DMS 273 treated with DMSO at 0.1 percent for 48 hours (cell line): ENCODE results near the gene HK2.
"Not testable (repeated sequence)": the region's sequence is repeated elsewhere in the genome, so short reads cannot be mapped to it uniquely, and the experiment has no call there.

Source experiments
- DNase-seq: peaks from one replicate; lab custom pipeline; 2025; lab: John Stamatoyannopoulos, UW

Gene HK2

DNA sequence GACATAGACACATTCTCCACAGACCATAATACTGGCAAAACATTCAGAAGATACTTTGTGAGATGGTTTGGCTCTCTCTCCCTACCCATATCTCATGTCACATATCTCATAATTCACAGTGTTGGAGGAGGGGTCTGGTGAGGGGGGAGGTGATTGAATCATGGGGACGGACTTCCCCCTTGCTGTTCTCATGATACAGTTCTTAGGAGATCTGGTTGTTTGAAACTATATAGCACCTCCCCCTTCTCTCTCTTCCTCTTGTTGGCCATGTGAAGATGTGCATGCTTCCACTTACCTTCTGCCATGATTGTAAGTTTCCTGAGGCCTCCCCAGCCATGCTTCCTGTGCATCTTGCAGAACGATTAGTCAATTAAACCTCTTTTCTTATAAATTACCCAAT is 61.1 kb downstream of the HK2 start:
- DNase-seq, result no peak

DNA sequence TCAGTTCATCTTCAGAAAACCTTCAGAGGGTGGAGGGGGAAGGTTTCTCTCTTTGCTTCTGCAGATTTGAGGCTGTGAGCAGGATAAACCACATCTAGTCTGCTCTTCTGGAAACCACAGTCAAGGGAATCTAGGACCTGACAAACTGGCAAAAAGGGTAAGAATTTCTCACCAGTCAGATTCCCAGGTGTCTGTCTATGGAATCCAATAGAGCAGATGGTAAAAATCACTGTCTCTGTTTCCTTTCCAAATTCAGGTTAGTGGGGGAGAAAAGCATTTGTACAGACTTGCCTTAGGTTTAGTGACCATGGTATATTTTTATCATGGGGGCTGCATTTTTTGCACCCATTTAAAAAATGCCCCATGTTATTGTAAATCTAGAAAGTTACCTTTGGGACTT is 62.3 kb downstream of the HK2 start:
- no peak for DNase-seq

DNA sequence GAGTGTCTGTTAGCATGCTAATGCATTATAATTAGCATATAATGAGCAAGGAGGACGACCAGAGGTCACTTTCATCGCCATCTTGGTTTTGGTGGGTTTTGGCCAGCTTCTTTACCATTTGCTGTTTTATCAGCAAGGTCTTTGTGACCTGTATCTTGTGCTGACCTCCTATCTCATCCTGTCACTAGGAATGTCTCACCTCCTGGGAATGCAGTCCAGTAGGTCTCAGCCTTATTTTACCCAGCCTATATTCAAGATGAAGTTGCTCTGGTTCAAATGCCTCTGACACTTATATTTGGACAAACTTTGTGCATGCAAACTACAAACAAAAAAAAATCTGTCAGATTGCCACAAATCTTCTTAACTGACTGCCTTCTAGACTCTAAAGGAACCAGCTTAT is 66.3 kb downstream of the HK2 start:
- DNase-seq, result not testable (repeated sequence)

DNA sequence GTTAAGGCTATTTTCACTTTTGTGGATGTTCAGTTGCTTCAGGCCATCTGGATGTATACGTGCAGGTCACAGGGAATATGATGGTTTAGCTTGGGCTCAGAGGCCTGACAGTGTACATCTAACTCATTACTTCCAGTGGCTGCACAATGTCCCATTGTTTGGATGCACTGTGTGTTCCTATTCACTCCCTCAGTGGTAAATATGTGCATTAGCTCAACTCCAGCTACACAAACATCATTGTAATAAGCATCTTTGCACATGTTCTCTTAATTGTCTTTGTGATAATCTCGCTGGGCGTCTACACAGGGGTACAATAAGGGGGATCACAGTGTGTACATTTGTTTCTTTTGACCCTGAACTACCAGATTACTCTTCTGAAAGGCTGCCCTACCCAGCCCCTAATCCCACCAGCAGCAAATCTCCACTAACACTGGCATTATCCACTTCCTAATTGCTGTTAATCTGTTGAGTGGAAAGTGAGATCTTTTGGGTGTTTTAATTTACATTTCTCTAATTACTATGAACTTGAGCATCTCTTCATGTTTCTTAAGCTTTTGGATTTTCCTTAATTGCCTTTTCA is 68.4 kb downstream of the HK2 start:
- no peak for DNase-seq

DNA sequence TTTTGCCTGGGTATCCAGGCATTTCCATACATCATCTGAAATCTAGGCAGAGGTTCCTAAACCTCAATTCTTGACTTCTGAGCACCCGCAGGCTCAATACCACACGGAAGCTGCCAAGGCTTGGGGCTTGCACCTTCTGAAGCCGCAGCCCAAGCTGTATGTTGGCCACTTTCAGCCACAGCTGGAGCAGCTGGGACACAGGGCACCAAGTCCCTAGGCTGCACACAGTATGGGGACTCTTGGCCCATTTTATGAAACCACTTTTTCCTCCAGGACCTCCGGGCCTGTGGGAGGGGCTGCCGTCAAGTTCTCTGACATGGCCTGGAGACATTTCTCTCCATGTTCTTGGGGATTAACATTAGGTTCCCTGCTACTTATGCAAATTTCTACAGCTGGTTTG is 72.5 kb downstream of the HK2 start:
- no peak for DNase-seq

DNA sequence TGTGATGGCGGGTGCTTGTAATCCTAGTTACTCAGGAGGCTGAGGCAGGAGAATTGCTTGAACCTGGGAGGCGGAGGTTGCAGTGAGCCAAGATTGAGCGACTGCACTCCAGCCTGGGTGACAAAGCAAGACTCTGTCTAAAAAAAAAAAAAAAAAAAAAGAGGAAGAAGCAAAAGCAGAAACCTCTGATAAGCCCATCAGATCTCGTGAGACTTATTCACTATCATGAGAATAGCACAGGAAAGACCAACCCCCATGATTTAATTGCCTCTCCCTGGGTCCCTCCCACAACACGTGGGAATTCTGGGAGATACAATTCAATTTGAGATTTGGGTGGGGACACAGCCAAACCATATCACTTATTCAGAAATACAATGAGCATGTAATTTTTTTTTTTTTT is 73.6 kb downstream of the HK2 start:
- DNase-seq, result not testable (repeated sequence)

DNA sequence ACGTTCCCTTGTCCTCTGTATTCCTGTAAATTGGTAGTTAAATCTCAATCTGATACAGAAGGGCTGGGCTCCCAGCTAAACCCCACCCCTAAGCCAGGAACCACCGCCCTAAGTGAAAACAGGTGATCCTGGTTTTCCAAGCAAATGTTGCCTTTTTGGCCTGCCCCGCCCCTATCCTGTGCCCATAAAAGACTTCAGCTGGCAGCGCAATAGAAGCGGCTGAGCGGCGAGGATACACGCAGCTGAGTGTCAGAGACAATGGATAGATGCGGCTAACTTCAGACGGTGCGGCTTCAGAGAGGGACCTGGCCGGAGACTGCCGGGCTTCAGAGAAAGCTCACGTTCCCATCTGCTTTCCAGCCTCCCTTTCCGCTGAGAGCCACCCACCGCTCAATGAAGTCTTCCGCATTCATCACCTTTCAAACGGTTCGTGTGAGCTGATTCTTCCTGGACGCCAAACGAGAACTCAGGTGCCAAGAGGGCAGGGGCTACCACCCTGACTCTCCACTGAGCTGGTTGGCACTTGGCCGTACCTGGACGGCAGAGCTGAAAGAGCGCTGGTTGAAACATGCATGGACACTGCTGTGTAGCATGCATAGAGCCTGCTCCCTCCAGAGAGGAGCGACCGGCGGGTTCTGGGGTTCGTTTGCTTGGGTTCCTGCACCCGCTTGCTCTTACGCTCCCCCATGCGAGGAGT is 75.0 kb downstream of the HK2 start:
- DNase-seq, result no peak

DNA sequence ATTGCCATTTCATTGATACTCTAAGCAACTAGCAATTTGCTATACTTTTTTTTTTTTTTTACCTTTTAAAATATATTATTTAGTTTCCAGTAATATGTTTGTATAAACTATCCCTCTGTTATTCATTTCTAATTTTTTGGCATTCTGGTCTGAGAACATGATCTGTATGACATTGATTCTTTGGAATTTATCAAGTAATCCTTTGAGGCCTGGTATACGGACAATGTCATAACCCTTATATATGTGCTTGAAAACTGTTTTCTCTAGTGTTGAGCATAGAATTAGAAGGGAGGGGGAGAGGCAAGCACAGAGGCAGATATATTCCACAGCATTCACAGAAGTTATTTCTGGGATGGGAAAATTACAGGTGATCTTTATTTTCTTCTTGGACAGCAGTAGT is 76.3 kb downstream of the HK2 start:
- no peak for DNase-seq

DNA sequence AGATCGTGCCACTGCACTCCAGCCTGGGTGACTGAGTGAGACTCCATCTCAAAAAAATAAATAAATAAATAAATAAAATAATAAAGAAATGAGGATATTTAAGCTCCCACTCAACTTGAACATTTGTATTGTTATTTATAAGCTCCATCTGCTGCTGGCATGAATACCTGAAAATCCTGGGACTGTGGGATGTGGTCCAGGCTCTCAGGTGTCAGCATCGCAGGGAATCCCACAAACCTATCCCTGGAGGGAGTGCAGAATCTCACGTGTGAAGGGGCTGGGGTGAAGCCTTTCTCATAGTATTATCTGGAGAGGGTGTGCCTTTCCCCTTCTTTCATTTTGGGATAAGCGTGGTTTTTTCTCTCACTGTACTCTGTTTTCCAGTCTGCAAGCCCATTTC is 77.1 kb downstream of the HK2 start:
- no peak for DNase-seq

DNA sequence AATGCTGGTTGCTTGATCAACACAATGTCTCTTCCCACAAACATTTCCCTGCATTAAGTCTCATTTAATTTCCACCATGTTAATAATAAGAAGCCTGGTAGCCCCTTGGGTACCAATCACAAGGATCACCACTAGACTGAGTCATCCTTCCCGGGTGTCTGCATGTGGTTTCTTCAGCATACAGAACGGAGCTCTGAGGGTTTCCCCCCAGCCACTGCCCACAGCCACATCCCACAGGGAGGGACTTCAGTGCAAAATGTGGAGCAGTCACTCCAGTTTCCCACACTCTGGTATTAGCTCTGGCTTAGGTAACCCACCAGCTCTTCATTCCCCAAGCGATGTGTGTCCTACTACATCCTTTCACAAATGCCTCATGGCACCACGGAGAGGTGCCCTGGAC is 81.8 kb downstream of the HK2 start:
- no peak for DNase-seq

DNA sequence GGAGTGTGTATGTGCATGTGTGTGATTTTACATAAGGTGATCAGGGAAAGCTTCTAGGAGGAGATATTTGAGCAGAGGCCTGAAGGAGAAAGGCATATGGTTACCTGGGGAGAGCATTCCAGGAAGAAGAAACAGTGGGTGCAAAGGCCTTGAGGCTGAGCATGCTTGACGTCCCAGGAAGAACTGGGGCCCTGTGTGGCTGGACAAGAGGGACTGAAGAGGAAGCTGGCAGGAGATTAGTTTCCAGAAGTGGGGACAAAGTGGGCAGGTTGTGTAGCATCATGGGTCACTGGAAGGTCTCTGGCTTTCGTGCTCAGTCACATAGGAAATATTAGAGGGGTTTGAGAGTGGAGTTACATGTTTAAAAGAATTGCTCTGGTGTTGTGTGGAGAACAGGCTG is 82.5 kb downstream of the HK2 start:
- DNase-seq, result no peak

DNA sequence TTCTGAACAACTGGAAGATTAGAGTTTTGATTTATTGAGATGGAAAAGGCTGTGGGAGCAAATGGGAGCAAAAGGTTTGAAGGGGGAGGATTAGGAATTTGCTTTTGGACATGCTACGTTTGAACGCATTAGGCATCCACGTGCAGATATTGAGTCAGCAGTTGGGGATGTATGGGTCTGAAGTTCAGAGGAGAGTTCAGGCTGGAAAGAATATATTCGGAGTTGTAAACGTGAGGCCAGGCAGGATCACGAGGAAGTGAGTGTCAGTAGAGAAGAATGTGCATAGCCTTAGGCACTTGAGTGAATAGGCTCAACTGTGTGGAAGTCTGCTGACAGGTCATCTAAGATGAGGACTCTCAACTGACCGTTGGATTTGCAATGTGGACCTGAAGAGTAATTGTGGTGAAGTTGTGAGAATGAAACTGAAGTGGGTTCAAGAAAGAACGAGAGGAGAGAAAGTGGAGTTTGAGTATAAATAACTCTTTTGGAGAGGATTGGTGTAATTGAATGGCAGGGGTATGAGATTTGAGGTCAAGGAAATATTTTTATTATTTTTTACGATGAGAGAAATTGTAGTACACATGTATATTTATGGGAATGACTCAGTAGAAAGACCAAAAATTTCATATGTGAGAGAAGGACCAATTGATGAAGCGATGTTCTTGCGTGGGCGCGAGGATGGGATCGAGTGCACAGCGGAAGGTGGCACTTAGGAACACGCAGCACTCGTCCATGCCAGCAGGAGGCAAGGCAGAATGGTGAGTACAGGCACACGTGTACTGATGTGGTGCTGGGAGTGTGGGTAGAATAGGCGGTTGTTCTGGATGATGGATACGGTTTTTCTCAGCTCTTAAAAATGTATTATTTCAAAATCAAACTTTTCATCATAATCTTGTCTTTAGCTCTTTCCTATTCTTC is 84.0 kb downstream of the HK2 start:
- DNase-seq, result no peak

DNA sequence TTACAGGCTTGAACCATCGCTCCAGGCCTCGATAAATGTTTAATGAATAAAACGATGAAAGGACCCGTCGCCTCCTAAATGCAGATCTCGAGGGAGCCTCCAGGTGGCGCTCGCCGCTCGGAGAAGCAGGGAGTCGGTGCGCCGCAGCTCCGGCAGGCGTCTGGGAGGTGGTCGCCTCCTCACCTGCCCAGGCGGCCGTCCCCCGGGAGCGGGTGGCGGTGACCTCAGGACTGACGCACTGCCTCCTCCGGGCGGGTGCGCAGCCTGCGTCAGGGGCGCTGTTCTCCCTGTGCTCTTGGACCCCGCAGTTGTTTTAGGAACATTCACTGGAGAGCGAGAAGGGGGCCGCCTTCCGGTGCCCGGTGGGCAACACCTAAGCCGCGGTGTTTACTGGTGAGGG is 85.9 kb downstream of the HK2 start:
- no peak for DNase-seq

DNA sequence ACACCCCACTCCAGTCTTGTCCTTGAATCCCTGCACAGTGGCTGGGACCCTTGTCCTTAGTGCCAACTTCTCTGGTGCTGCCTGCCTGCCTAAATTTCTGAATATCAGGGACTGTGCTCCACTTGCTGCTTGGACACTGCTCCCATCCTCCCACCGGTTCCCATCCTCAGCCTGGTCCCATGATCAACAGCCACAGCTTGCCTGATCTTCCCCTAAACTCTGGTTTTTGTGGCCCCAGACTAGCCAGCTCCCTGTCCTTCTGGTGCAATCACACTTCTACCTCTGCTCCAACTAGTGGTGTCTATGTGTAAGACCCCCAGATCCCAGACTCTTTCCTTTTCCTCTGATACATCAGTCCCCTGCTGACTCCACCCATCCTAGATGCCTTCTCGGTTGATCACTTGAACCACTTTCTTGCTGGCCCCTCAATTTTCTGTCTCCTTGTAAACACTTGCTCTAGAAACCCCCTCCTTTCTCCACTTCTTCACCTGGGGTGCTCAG is 87.4 kb downstream of the HK2 start:
- DNase-seq, result no peak

DNA sequence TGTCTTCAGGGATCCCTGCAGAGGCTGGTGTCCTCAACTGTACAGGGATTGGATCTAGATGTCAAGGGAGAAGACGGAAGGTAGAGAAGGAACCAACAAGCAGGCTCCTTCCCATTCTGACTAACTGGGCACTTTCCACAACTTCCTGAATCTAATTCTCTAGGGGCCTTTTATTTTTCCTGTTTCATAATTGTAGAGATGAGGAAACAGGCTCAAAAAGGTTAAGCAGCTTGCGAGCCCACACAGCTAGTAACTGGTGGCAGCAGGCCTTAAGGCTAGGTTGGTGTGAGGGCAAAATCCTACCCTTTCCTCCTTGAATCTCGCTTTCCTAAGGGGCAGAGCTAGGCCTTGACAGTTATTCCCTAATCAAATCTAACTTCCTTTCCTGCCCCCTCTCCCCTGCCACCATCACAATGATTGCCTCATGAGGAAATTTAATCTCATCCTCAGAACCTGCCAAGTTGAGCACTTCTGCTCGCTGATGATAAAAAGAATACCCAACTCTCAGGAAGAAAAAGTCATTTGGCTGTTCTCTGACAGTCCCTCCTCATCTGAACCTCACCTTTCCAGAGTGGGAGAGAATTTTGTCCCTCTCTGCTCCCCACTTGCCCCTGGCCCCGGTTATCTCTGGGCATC is 88.8 kb downstream of the HK2 start:
- no peak for DNase-seq

DNA sequence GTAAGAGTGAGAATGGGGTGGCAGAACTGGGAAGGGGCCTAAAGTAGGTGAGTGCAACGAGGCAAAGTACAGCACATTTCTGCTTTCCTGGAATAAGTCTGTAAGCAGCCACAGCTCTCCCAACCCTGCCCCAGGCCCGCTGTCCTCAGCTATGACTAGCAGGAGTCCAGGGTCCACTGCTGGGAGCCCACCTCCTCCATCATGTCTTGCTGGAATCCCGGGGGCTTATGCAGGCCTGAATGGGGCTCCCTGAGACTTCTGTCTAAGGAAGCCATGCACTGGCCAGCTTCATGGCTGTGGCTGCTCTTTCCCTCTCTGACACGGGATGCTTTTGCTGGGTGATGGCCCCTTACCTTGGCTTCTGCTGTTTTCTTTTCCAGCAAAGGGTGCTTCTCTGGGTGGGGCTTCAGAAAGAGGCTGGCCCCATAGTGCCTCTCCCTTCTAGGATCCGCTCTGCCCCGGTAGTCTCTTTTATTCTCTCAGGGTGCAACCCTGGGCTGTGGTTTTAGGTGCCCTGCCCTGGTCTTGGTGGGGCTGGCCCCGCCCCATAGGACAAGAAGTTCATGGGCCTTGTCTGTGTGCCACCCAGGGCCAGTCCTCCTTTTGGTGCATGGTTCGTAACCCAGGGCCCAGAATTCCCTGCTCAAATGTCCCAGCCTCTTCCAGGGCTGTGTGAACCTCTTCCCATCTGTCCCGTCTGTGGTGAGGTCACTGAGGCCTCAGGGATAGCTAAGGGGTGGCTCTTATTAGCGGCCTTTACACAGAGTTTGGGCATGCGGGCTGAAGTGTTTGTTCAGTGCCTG is 90.7 kb downstream of the HK2 start:
- DNase-seq, result no peak

DNA sequence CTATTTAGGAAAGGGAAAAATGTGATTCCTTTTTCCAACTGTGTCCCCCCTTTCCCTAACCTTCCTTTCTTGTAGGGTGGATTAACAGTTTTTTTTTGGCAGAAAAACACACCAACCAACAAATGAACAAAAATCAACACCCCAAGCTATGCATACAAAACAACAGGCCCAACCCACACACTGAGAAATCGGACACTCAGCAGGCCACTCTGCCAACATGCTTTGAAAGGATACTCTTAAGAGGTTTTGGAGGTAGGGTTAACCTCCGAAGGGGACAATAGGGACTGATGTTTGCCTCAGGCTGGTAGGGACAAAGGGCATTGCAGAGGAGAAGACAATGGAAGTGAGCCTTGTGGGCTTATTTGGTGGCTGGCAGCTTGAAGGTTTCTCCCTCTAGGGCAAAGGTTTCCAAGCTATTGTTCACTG is 91.4 kb downstream of the HK2 start:
- no peak for DNase-seq

DNA sequence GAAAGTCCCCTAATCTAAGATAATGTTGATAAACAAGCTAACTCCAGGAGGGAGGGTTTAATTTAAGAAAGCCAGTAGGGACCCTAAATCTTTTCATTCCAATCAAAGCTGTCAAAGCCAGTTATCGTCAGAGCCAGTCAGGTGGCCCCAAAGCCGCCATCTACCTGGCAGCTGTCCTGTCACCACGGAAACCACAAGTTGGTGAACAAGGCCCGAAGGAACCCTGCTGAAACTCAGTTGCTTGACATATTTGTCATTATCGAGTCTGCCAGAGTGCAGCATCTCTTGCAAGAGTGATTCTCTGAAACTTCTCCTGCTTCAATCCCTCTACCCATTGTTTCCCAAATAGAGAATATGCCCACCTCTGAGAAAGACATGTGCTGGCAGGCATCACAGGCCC is 93.7 kb downstream of the HK2 start:
- DNase-seq, result no peak

DNA sequence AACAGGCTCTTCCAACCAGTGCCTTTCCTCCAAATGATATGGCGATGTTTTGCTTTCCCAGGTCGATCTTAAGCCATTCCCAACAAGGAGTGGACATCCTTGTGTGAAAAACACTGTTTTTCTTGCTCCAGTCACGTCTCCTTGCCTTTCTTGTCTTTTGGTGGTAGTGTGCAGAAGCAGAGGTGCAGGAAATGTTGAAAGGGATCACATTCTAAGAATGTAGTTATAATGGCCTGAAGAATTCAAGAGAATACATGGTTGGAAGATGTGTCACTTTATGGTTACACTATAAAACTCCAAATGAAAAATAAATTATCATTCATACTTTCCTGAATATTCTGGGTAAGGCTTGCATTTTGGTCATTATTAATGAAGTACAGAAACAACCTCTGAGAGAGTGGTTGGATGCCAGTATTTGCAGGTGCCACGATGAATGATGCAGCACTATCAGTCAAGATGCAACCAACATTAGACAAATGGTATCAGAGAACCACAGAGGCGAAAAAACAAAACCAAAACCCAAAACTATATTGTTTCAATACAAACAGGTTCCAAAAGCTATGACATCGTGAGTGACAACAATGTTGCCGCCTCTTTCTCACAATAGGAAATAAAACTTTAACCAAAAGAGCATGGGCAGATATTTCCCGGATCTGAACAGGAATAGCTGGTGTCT is 97.0 kb downstream of the HK2 start:
- no peak for DNase-seq

DNA sequence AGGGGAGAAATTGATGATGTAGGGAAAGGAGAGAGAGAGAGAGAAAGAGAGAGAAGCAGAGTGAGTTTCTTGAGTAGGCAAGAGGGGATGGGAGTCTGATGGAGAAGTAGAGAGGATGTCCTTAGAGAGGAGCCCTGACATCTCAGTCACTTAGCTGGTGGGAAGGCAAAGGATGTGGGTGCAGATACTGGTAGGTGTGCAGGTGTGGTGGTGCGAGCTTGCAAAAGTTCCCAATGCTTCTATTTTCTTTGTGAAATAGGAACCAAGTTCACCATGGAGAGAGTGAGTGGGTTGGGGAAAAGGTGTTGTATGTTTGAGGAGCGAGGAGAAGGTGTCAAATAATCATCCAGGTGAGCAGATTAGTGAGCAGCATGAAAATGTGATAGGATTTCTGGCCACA is 98.0 kb downstream of the HK2 start:
- no peak for DNase-seq

DNA sequence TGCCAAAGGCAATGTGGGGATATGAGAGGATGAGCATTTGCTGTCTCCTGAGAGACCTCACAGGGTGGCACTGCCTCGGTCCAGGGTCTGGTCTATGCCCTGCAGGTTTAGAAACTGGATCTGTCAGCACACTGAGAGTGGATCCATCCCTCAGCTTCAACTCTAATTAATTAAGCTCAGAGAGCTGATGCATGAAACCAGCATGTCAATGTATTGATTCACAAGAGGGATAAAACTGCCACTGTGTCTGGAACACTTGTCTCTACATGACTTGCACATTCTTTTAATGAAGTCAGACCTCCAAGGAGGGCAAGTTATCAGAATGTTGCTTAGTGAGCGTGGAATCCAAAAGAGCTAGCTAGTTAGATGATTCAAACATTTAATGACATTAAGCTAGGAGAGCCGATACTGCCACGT is 102.1 kb downstream of the HK2 start:
- no peak for DNase-seq
